ENCODE results near the gene UNK.
A peak's percentile ranks its signal among the peaks of the same experiment; 100 is the strongest.

The UNK gene

DNA sequence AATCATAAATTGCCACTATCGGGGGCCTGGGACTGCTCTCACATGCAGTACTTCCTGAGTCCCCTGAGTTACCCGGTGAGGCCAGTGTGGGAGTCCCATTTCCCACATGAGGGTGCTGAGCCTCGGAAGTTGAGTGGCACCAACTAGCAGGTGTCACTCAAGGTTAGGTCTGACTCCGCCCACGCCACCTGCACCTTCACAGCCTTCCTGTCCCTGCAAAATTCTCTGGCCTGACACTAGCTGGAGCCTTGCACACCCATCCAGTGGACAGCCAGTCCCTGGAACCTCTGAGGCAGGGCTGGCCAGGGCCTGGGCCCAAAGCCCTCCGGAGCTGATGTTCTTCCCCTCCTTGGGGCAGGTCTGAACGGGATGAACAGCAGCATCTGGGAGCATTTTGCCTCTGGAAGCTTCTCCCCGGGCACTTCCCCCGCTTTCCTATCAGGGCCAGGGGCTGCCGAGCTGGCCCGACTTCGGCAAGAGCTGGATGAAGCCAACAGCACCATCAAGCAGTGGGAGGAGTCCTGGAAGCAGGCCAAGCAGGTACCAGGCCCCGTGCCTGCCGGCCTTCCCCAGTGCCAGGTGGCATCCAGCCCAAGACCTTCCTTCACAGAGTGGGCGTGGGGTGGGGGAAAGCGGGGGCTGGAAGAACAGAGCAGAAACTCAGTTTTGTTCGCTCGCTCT is 37.7 kb downstream of the UNK start:
- peak in 1 of 5 donors; percentile 32 for DNase-seq

DNA sequence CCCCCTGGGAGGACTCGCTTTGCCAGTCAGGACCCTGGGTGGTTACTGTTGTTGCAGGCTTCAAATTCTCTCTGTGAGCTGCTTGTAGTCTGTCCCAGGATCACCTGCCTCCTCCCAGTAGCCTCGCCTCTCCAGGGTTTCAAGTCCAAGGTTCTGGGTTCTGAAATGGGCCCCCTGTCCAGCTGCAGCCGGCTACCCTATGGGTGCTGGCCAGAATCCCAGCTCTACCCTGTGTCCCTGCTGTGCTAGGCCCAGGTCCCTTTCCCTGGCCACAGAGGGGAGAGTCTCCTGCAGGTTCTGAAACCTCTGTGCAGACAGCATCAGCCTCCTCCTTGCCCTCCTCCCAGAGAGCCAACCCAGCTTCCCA is 38.2 kb downstream of the UNK start:
- no peak for DNase-seq

DNA sequence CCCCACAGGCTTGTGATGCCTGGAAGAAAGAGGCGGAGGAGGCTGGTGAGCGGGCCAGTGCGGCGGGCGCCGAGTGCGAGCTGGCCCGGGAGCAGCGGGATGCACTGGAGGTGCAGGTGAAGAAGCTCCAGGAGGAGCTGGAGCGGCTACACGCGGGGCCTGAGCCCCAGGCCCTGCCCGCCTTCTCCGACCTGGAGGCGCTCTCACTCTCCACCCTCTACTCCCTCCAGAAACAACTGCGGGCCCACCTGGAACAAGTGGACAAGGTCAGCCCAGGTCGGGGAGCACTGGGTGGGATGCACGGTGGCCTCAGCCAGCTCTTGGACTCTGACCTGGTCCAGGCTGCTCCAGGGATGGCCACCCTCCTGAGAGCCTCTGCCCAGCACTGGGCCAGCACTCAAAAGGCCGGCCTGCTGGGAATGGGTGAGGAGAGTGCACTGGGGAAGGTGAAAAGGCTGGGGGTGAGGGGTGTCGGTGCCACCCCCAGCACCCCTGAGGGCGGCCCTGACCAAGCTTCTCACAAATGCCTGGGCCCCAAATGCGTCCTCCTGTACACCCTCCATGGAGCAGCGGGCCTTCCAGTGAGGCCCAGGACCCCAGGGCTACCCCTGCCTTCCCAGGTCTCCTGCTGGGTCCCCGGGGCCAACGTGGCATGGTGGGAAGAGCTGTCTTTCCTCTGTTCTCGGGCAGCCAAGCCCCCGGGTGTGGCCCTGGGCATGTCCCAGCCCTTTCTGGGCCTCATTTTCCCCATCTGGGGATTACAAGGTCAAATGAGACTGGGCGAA is 38.8 kb downstream of the UNK start:
- no peak for DNase-seq

DNA sequence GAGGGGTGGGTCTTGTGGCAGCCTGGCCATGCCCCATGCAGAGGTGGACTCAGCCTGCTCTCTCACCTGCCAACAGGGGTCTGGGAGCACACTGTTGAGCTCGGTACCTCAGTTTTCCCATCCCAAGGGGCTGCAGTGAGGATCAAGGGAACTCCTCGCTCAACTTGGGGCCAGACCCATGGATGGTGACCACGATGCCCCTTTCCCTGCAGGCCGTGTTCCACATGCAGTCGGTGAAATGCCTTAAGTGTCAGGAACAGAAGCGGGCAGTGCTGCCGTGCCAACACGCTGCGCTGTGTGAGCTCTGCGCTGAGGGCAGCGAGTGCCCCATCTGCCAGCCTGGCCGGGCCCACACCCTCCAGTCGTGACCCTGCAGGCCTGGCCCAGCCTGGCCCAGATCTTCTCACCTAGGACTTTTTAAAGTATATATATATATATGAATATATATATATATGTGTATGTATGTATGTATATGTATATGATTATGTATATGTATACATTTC is 39.5 kb downstream of the UNK start:
- no peak for DNase-seq

DNA sequence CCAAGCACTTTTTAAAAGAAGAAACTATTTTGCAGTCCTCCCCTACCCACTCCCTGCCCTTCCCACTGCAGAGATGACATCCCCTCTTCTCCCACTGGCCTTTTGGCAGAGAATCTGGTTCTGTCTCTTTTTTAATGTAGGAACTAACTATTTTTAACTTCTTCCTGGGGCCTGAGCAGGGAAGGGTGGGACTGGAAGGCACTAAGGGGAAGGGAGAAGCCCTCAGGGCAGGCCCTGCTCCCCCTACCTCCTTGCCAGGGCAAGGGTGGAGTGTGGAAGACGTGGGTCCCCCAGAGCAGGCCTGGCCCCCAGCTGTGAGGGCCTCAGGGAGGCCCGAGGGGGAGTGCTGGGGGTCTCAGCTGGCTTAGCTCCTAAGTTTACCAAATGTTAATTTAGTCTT is 40.1 kb downstream of the UNK start:
- DNase-seq, result no peak

DNA sequence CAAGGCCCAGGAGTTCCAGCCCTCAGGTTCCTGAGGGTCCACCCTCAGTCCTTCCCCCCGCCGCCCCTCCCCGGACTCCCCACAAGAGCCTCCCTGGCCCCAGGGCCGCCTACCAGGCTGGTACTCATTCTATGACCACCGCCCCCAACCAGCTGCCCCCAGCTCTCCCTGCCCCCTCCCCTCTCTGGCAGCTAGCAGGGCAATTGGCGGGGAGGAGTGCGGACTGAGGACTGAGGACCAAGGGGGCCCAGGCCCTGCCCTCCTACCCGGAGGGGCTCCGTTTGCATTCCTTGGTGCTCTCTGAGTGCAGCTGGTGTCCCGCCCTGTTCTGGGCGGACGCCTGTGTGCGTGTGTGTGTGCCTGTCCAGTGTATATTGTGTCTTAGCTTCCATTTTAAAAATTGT is 40.5 kb downstream of the UNK start:
- DNase-seq, result no peak

DNA sequence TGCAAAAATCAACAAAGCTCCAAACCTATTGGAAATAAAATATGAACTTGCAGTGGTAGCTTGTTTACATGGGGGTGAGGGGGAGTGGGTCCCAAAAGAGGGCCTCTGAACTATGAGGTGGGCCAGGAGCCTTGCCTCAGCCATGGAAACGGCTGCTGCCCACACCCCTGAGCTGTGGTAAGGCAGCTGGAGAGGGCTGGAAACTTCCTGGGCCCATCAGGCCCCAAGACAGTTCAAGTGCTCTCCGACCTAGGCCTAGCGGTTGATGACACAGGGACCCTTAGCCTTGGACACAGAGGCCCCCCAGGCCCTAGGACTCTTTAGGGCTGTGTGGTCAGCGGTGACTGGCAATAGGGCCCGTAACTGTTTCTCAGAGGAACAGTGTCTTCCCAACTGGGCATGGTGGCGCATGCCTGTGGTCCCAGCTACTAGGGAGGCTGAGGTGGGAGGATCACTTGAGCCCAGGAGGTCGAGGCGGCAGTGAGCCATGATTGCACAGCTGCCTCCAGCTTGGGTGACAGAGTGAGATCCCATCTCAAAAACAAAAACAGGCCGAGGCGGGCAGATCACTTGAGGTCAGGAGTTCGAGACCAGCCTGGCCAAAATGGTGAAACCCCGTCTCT is 41.3 kb downstream of the UNK start:
- DNase-seq, result no peak

DNA sequence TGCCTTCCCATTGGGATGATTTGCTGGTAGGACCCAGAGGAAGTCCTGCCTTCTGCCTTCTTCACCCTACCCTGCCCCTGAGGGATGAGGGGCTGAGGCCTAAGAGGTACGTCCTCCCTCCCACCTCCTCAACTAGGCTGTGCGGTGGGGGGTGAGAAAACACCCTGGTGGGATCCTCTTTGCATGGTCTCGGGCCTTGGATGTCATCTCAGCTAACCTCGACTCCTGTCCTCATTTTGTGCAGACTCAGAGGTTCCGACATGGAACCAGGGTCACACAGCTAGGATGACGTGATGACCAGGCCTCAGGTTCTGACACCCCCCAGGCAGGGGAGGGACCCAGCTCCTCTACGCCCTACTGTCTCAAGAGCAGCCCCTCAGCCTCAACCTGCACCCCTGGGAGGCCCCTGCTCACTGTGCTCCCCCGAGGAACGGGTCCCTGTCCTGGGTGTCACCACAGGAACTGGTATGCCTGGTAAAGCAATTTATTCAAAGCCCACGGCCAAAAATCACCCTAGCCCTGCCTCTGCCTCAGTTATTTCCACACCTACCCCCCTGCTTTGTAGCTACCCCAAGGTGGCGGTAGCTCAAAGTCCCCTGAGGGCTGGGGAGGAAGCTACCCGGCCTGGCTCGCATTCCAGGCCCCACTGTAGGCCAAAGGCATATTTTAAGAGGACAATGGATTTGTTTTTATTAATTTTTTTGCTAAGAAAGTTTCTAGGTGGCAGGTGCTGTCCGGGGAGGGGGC is 42.1 kb downstream of the UNK start:
- no peak for DNase-seq

DNA sequence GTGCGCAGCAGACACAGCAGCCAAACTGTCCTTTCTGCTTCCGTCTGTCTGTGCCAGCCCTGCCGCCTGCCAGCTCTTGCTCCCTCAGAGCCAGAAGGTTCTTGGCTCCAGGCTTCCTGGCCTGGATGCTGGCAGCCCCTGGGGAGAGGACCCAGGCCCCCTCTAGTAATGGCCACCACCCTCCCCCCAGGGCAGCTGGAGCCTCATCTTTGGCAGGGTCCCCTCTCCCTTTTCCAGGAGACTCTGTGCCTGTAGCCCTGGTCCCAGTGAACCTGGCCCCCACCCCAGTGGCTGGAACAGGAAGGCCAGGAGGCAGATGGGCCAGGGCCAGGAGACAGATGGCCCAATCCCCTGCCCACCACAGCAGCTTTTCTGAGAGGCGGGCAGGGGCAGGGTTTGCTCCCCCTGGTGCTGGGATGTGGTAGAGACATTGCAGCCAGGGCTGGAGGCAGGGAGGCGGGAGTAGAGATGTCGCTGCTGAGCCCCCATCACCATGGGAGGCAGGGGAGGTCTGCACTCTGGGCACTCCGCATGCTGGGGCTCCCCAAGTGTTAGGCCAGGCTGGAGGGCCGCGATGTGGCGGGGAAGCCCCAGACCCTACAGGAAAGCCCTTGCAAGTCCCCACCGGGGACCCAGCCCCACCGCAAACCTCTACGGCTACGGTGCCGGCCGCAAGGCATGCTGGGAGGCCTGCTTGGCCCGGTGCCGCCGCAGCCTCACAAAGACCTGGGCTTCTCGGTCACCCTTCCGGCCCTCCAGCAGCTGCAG is 42.9 kb downstream of the UNK start:
- peak; percentile 51 to 58 (median 52) for DNase-seq

DNA sequence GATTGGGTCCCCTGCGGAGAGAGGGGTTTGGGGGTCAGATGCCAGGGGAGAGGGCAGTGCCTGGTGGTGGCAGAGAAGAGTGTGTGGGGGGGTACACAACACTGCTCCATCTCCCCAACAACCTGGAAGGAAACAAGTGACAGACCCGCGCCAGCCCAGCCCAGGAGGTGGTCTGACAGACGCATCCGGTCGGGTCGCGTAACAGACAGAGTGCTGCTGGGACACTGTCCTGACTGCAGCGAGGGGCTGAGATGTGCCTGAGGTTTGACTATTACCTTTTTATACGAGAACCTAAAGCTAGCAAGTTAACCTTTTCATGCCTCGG is 43.4 kb downstream of the UNK start:
- DNase-seq, result peak in 1 of 5 donors; percentile 25

DNA sequence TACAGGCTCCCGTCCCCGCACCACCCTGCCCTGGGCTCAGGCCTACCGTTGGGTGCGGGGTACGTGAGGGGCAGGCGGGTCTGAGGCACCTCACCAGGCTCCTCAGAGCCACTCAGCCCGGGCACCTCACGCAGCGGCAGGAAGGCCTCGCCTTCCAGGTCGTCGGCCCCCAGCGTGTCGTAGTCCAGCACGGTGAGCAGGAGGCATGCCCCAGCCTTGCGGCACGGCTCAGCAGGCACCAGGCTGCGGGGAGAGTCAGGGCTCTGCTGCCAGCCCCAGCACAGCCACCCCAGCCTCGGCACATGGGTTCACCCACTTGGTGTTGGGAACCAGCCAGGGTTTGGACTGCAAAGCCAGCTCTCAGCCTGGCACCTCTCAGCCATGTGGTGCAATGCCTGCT is 44.1 kb downstream of the UNK start:
- no peak for DNase-seq

DNA sequence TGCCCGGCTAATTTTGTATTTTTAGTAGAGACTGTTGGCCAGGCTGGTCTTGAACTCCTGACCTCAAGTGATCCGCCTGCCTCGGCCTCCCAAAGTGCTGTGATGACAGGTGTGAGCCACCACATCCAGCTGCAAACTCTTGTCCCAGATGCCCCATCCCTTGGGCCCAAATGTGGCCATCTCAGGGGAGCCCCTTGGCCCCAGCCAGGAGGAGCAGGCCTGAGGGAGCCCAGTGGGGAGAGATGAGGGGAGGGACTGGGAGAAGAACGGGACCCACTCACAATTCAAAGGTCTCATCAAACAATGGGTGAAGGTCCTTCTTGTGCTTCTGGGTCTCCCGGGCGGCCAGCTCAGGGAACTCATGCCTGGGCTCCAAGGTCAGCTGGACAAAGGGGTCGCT is 45.1 kb downstream of the UNK start:
- no peak for DNase-seq

DNA sequence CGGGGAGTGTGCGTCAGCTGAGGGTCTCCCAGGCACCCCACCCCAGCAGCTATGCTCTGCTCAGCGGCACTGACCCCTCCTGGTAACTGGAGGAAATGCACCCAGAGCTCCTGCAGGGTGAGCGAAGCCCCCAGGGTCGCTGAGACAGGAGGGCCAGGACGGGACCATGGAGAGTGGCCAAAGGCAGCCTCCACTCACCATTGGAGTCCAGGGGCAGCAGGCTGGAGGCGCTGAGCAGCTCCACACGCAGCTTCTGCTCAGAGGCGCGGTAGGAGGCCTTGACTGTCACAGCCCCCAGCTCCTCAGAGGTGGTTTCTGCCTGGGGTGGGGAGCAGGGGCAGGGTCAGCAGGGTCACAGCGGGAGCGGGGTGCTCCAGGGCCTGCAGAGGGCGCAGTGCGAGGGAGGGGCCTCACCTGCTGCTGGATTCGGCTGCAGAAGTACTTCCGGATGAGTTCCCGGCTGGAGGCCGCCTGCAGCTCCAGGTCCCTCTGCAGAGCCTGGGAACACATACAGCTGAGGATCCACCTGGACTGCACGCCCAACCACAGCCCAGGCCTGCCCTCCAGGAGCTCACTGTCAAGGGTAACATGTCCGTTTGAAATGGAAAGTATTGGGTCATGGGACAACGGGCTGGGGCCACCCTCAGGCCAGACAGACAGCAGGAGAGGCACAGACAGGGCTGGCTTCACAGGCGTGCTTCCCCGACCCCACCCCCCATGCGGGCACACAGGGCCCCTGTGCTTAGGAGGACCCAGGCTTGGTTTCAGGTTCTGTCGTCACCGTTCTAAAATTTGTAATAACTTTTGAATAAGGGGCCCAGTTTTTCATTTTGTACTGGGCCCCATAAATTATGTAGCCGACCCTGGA is 45.8 kb downstream of the UNK start:
- peak in 1 of 5 donors; percentile 21 for DNase-seq

DNA sequence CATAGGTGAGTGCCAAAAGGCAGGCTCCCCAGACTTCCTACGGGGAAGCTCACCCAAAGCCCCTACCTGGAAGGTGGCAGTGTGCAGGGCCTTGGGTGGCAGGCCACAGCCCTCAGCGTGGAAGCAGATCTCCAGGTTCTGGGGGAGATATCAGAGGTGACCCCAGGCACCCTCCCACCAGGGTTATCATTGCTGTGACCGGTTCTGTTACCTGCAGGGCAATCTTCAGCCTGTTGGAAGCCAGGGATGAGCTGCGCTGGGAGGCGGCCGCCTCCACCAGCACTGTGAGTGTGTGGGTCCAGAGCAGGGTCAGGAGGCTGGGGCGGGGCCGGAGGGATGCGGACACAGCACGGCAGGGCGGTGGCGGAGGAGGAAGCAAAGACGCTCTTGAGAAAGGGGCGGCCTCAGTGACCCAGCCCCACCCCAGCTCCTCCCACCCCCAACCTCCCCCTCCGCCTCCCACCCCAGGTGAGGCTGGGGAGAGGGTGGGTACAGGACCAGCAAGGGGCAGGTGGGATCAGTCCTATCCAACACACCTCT is 46.5 kb downstream of the UNK start:
- no peak for DNase-seq

DNA sequence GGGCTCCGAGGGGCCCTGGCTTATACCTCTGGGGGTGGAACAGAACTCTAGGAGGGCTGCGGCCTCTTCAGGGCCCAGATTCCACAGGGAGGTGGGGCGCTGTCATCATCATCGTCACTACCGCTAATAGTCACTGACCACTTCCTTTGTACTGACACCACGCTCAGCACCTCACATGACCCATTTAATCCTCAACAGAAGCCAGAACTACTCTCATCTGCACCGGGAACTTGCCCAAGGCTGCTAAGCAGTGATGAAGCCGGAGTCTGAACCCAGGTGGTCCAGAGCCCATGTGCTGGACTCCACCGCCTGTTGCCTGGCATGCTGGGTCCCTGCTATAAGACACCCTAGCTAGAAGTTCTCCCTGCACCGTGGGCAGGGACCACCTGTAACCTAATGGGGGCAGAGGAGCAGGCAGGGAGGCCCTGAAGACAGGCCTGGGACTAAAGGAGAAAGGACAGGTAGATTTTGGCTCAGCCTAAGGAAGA is 47.6 kb downstream of the UNK start:
- DNase-seq, result peak in 3 of 5 donors; percentile 27 to 73 (median 38)

DNA sequence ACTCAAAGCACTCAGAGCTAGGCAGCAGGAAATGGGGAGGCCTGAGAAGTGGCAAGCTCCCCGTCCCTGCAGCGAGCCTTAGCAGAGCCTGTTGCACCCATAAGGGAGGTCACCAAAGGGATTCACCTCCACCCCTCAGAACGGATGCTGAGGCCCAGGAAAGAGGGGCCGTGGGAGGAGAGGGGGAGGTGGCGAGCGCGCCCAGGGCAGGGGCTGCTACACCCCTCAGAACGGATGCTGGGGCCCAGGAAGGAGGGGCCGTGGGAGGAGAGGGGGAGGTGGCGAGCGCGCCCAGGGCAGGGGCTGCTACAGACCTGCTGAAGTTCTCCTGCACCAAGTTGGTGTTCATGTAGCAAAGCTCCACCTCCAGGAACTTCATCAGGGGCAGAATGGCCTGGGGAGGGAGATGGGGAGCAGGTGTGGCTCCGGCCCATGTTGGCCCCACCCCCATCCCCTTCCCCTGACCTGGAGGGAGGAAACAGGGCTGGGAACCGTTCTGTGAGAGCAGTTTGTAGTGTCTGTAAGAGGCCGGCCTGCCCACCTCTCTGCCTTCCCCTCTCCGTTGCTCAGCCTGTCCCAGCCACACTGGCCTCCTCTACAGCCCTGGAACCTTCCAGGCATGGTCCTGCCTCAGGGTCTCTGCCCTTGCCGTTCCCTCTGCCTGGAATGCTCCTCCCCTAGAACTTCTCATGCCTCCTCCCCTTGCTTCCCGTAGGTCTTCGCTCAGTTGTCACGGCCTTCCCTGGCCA is 48.2 kb downstream of the UNK start:
- DNase-seq, result peak in 2 of 5 donors; percentile 7 to 50

DNA sequence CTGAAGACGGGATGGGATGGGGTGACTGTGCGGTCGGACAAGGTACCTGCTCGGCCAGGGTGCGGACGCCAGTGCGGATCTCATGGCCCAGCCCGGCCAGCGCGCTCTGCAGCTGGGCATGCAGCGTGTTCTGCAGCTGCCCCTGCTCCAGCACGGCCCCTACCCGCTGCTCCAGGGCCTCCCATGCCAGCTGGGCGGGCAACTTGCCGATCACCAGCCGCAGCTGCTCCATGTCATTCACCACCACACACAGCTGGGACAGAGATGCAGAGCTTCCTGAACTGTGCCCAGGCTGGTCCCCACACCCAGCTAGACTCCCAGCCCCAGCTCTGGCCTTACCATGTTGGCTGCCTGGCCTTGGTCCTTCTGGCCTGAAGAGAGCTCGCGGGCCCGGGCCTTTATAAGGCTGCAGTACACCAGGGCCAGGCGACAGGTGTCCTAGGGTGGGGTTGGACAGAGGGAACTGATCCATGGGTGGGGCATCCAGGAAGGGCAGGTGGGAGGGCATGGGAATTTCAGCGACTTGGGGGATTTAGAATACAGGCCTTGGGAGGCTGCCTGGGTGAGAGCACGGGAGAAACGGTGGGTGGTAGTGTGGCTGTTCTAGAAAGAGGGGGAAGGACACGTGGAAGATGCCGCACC is 49.8 kb downstream of the UNK start:
- no peak for DNase-seq

DNA sequence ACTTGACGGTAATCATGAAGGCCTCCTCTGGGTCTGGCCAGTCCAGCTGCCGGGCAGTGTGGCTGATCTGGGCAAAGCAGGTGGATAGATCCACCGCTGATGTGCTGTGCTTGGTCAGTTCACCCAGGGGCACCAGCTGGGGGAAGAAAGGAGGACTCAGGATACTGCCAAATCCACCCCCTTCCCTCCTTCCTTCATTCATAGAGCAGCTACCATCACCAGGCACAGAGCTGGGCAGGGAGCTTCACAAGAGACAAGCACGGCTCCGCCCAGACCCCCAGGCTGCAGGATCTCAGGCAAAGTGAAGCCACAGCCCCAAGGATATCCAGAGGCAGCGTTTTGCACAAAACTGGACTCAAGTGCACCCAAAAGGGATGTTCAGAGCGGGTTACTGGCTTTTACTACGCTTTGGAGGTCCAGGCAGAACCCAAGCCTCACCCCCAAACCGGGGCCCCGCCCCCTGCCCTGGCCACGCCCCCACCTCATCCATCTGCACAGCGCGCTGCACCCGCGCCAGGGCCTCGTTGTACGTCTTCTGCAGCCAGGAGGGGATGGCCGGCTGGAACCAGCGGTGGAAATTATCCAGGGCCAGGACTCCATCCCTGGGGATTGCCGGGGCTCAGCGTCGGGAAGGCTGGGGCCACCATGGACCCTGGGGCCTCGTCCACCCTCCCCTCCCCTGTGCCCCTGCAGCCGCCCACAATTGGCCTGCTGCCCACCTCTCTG is 50.5 kb downstream of the UNK start:
- DNase-seq, result no peak

DNA sequence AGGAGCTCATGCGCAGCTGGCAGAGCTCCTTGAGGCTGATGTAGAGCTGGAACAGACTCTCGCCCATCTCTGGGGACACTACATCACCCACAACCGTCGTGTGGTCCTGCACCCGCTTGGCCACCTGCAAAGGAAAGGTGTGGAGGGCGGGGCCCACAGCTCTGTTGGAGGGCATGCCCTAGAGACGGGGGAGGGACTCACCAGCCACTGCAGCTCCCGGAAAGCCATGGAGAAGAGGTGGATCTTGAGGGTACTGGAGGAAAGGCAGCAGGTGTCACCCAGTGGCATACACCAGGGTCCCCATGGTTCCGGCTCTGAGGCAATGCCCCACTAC is 51.0 kb downstream of the UNK start:
- DNase-seq, result no peak

Data from T-helper 1 cell (primary cell).